Fibroblast of skin of right biceps (primary cell): ENCODE measurements around the gene TWF2.

Experiments used
- DNase-seq: peaks from one replicate; pipeline ENCODE4 v3.0.0-alpha.2; 2013

The TWF2 gene

DNA sequence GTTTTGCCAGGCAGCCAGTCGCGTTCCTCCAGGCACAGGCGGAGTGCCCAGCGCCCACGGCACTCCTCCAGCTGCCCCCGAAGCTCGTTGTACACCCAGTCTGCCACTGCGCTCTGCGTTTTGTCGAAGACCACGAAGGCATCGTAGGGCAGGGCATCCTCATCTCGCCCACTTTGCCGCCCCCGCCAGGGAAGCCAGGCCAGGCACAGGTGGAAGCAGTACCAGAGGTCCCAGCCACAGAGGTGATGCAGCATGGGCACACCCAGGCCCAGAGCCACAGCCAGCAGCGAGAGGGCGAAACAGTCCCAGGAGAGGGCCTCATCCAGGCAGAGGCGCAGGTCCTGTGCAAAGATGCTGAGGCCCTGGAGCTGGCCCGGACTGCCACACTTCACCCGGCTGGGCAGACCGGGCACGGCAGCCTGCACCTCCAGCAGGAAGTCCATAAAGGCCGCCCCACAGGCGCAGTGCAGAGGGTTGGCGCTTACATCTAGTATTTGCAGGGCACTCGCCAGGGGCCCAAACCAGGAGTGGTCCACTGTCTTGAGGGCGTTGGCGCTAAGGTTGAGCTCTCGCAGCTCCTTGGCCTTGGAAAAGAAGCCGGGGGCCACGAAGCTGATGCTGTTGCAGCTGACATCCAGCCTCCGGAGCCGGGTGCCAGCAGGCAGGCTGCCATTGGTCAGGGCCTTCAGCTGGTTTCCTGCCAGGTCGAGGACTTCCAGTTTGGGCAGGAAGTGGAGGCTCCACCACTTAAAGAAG lies 17.2 kb downstream of the TWF2 start:
- no peak for DNase-seq

DNA sequence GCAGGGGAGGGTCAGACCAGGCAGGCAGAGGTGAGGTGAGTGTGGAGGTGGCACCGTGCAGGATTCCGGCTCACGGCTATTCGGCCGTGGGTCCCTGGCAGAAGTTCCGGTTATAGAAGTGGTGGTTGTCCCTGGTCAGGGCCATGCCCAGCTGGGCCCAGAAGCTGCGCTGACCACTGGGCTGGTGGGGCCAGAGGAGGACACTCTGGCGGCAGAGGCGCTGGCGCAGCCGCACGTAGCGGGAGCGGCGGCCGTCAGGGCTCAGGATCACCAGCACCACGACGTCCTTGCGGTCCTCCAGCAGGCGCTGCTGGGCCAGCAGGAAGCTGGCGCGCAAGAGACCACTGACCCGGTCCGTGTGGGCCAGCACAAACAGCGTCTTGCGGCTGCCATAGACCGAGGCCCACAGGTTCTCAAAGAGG lies 17.8 kb downstream of the TWF2 start:
- no peak for DNase-seq

DNA sequence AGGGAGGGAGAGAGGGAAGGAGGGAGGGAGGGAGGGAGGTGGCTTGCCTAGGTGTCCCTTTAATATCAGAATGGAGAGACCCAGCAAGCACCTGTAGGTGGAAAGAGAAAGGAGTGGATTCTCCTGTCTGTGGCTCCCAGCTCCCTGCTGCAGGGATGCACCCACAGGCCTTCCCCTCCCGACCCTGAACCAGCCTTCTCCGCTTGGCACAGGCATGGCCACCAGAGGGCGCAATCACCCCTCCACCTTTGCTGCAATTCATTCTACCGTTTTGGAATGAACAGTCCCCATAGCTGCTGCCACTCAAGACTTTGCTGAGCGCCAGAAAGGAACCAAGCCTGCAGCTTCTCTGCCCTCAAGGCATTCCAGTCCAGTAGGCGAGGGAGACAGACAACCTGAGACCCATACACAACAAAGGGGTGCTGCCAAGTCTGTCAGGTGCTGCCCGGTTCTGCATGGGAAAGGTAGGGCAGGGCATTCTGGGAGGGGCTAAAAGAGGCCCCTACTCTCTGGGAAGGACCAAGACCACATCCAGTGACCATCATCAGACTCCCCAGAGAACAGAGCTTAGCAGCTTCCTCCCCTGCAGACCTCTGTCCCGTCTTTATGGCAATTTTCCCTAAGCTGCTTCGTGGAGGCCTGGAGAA lies 18.5 kb downstream of the TWF2 start:
- DNase-seq = peak; percentile 59

DNA sequence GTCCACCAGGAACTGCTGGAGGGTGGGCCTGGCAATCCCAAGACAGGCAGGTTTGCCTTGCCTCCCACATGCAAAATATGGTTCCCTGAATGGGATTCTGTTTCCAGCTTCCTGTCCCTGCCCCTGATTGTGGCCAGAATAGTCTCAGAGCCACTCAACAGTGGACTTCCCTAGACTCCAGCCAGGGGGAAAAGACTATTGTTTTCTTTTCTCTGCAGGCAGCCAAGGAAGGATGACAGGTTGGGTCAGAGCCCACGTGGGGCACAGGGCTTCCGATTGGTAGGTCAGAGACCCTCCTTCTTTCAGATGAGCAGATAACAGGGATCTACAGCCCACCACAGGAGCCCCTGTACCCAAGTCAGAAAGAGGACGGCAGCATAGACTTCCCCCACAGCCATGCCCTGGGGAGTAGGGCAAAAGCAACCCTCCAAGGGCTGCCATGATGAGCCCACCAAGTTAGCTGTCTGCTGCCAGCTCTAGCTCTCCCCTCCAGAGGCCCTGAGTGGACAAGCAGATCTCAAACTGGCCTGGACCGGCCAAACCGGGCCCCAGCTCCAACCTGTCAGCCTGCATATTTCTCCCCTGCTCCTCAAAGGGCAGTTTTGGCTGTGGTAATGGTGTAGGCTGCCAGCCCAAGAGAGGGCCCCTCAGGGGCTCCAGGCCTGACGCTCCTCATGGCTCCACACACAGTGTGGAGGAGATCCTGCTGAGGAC lies 19.9 kb downstream of the TWF2 start:
- no peak for DNase-seq

DNA sequence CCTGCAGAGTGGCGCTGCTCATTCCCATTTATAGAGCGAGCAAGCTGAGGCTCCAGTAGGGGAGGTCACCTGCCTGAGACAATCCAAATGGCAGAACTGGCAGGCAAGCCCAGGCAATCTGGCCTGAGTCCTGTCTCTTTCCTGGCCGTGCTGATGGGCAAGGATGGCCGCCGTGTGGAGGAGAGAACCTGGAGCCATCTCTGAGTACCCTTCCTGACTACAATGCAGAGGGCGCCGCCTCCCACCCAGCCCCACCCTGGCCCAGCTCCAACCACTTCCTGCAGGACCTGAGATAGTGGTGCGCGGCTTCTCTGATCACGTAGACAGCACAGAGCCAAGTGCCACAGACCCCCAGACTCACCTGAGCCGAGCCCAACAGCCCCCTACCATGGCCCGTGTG lies 20.5 kb downstream of the TWF2 start:
- DNase-seq = no peak

DNA sequence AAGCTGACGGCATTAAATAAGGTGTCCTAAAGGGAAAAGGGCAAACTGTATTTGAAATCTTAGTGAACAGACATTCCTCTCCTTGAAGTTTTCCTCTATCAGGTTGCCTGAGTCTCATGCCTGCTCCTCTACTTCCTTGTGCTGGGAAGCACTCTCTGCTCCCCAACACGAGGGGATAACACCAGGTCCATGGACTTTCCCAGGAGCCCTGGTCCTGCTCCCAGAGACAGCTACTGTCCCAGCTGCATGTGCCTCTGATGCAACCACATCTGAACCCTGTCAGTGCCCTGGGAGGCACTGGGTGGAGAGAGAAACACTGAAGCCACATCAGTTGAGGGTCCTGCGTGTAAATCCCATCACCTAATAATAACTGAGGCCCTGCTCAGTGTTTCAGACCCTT lies 20.9 kb downstream of the TWF2 start:
- no peak for DNase-seq

DNA sequence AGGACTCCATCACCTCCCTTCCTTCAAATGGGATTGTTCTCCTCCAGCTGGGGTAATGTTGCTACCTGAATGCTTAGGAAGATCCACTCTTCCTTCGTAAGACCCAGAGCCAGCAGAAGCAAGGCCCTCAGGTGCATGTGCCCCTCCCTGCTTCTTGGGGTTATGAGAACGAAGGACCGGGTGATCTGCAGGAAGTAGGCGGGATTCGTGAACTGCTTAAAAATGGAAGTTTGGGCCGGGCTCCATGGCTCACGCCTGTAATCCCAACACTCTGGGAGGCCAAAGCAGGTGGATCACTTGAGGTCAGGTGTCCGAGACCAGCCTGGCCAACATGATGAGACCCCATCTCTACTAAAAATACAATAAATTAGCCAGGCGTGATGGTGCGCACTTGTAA lies 21.6 kb downstream of the TWF2 start:
- DNase-seq = no peak

DNA sequence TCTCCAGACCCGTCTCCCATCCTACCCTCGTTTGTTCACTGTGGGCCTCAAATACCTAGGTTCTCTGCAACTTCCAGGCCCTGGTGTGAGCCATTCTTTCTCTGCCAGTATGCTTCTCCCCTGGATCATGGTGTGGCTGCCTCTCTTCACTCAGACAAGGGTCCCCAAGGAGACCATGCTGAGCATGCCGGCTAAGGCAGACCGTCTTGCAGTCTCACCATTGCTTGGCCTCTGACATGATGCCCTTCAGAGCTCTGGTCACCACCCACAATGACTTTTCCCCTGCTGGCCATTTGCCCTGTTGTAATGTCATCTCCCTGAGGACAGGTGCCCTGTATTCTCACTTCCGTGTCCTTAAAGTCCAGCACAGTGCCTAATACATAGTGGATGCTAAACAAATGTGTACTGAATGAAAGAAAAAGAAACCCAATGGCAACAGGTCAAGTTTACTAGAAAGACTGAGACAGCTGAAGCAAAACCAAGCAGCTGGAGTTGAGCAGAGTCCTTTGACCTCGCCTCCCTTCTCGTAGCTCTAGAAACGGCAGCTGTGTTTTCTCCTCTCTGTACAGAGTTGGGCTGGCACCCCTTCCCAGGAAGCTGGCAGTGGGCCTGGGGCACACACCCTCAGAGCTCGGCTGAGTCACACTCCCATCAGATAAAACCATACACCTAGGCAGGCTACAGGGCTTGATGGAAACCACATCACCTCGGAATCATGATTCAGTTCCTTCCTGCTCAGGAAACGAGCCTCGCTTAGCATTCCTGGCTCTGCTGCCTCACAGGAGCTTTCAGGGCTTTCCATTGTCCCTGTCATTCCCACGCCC lies 22.2 kb downstream of the TWF2 start:
- DNase-seq = peak; percentile 53

DNA sequence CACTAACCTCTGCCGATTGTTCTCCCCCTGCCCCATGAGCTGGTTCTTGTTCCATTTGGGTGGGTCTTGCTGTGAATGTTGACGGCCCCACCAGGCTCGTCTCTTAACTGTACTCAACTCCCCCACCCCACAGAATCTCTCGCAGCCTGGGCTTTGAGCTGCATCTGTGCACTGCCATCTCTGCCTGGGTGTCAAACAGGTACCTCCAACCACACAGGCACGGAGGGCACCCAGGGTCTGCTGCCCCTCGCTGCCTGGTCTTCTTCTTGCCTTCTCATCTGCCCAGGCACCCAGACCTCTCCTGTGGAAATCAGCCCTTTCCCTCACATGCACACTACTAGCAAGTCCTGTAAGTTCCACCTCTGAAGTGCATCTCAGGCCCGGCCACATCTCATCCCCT lies 23.6 kb downstream of the TWF2 start:
- no peak for DNase-seq

DNA sequence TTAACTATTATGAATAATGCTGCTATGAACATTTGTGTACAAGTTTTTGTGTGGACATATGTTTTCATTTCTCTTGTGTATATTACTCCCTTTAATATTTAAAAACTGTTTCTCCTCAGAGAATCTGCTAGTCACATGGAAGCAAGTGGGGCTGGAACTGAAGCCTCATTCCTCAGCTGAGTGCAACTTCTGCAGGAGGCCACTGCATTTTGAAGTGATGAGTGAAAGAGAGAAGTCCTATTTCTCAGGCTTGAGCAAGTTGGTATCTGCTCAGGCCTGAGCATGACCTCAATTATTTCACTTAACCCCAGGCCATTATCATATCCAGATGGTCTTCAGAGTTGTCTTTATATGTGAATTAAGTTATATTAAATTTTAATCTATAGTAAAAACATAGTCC lies 25.1 kb downstream of the TWF2 start:
- DNase-seq = no peak

DNA sequence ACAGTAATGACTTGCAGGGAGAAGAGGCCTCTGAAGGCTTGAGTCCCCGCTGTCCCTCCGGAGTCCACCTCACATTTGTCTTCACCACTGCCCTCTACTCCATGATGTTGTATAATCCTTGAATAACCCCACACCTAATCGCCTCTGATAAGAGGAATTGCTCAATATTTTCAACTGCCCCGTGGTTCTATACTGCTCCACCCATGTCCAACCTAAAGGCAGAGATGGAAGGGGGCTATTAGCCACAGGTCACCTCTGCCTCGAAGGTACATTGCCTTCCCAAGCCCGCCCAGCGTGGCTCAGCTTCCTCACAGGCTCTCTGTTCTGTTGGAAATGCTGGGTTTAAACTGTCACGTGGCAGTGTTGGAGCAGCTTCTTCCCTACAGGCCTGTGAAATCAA lies 26.0 kb downstream of the TWF2 start:
- DNase-seq = no peak

DNA sequence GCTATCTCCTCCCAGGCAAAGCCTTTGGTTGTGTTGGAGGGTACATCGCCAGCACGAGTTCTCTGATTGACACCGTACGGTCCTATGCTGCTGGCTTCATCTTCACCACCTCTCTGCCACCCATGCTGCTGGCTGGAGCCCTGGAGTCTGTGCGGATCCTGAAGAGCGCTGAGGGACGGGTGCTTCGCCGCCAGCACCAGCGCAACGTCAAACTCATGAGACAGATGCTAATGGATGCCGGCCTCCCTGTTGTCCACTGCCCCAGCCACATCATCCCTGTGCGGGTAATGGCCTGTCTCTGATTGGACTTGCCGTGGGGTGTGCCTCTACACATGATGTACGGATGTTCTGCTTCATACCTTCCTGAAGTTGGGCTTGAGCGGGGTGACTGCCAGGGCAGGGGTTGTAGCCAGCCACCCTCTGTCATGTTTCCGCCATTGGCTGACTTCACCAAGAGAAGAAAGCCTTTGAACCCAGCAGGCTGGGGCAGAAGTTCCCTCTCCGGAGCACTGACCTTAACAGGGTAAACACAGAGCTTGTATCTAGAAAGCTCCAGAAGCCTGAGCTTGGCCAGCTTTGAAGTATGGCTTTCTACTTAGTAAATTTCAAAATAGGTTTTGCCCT lies 27.6 kb downstream of the TWF2 start:
- no peak for DNase-seq

DNA sequence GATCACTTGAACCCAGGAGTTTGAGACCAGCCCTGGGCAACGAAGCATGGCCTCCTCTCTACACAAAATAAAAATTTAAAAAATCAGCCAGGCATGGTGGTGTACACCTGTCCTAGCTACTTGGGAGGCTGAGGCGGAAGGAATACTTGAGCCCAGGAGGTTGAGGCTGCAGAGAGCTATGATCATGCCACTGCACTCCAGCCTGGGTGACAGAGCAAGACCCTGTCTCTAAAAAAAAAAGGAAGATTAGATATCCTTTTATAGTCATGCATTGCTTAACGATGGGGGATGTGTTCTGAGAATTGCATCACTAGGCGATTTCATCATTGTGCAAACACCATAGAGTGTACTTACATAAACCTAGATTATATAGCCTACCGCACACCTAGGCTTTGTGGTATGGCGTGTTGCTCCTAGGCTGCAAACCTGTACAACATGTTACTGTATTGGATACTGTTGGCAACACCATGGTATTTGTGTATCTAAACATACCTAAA lies 28.4 kb downstream of the TWF2 start:
- peak; percentile 28 for DNase-seq

DNA sequence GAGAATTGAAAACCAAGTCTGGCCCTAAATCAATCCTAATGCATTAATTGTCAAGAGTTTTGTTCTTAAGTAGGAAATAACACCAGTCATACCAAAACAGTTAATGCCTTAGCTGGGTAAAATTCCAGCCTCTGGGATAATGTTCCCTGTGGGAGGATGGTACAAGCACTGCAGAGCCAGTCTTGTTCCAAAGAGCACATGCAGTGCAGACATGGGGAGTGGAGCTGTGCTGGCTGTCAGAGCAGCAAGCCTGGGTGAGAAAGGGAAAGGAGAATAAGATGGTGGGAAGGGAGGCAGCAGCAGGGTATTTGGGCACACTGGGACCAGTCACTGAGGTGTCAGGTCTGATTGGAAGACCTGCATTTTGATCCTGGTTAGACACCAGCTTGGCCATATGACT lies 28.9 kb downstream of the TWF2 start:
- no peak for DNase-seq

DNA sequence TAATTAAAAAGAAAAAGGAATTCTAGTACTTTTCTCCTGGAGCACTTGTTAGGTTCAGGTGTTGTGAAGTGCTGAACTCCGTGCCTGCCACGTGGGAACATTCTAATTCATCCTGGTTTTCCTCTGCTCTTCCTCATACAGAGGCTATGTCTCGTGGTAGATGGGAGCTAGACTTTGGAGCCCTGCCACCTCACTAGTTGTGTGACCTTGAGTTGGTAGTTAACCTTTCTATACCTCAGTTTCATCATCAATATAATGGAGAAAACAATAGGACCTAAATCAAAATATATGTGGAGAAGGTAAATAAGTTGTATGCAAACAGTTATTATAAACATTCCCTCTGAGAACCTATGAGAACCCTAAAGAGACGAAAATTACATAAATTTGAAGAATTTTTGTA lies 30.4 kb downstream of the TWF2 start:
- DNase-seq = no peak

DNA sequence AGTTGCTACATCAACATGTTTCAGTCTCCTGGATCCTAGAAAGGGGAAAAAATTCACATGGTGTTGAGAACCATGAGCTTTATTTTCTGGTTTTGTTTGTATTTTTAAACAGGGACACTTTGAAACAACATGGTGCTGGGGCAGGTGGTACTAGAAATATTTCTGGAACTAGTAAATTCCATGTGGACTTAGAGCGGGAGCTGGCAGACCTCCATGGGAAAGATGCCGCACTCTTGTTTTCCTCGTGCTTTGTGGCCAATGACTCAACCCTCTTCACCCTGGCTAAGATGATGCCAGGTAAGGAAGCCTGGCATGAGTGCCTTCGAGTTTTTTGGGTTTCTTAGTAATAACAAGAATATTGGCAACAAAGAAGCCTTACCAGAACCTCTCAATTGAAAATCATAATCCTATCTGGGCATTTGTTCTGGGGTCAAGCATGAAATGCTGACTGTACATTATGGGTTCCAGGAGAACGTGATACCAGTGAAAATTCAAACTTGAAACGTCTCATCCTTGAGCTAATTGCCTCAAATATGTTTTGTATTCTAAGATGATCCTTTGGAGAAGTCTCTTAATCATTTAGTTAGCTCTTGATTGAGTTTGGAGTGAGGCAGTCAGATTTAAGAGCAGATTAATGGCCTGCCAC lies 33.1 kb downstream of the TWF2 start:
- no peak for DNase-seq

DNA sequence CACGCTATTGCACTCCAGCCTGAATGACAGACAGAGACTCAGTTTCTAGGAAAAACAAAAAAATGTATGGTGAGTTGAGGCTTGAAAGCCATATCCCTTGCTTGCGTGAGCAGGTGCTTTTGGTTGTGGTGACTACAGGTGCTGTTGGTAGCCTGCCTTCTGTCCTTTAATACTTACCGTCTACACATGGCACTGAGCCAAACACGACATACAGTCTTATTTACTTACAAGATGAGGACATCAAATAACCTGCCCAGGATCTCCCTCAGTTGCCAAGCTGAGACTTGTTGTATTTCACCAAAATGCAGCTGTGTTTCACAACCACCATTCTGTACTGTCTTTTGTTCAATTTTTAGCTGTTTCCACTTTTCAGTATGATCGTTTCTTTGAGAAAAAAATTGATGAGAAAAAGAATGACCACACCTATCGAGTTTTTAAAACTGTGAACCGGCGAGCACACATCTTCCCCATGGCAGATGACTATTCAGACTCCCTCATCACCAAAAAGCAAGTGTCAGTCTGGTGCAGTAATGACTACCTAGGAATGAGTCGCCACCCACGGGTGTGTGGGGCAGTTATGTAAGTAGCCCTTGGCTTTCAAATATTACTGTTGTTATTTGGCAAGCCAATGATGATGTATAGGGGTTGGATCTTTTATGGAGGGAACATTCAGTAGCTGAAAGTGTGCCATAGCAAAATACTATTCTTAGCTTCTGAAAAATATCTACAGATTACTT lies 34.5 kb downstream of the TWF2 start:
- no peak for DNase-seq

DNA sequence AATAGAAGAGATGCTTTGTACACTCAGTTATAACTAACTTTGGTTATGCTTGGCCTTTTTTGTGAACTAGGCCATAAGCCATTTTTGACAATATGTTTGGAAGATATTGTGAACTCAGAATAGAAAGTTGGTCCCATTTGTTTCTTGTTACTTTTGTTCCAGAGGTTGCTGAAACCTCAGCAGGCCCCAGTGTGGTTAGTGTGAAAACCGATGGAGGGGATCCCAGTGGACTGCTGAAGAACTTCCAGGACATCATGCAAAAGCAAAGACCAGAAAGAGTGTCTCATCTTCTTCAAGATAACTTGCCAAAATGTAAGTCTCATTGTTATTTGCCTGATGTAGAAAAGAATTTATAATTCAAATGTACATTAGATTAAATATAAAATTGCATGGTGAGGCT lies 35.3 kb downstream of the TWF2 start:
- DNase-seq = no peak

DNA sequence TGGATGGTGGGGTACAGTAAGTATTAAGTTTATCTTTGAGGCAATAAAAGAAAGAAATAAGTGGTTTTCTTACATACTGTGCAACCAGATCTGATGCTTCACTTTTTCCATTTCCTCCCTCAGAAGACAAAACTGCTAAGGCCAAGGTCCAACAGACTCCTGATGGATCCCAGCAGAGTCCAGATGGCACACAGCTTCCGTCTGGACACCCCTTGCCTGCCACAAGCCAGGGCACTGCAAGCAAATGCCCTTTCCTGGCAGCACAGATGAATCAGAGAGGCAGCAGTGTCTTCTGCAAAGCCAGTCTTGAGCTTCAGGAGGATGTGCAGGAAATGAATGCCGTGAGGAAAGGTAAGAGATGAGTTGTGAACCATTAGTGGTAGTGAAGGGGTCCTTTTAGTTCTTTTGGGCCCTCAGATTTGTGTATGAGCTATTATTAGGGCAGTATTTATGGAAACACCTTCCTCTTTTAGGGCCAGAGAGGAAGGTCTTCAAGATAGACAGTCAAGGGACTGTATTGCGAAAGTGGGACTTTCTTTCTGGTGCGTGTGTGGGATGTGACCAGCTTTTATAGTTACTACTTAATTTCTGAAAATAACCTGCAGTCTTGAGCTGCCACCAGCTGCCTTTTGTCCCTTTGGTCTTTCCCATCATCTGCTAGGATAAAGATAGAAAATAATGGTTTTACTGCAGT lies 36.4 kb downstream of the TWF2 start:
- DNase-seq = no peak

DNA sequence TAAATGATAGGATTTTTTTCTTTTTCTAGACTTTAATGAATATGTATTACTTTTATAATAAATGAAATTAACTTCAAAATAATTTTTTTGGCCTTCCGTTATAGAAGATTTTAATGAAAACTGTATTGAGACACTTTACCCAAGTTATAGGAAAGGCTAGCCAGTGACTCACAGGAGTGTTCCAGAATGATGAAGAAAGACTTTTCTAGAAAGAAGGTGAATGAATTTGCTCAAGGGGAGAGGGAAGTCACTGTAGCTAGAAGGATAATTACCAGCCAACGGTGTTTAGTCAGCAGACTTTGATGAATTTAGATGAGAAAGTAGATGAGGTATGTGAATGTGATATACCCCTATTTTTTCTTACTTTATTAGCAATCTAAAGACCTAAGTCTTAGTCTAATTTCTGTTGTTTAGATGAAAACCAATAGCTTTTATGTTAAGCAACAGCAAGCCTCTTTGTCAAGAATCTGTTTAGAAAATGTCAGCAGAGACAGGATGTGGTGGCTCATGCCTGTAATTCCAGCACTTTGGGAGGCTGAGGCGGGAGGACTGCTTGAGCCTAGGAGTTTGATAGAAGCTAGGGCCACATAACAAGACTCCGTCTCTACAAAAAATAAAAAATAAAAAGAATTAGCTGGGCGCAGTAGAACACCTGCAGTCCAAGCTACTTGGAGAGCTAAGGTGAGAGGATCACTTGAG lies 37.8 kb downstream of the TWF2 start:
- no peak for DNase-seq
